Astrocyte (in vitro differentiated cells and primary cell): ENCODE data around the gene EEF2K. TPM values are rescaled to one million over a fixed set of nuclear protein-coding genes. Genes with fewer than 3 reads are reported as not detected.

Source experiments
- DNase-seq: peaks from one replicate; pipeline ENCODE4 v3.0.0-alpha.2; 2010; ENCODE audit warnings: low read depth
- FAIRE-seq: peaks from 2 replicates; lab custom pipeline; 2011; peaks lifted over from hg19 to GRCh38; lab: Jason Lieb, UNC
- H2AFZ ChIP-seq: 2 replicates; pipeline ENCODE4 v1.6.0; 2012; ENCODE audit warnings: low read depth, low read length, inconsistent platforms
- H3K27ac ChIP-seq: 2 replicates; pipeline ENCODE4 v1.5.1; 2011; ENCODE audit warnings: low read depth, low read length, inconsistent platforms
- H3K27me3 ChIP-seq: 2 replicates; pipeline ENCODE4 v1.6.0; 2011; ENCODE audit warnings: low read length, inconsistent platforms; ENCODE audit not compliant: insufficient read depth
- H3K36me3 ChIP-seq: 2 replicates; pipeline ENCODE4 v1.5.1; 2011; ENCODE audit warnings: low read length, inconsistent platforms; ENCODE audit not compliant: insufficient read depth
- H3K4me1 ChIP-seq: 2 replicates; pipeline ENCODE4 v1.5.1; 2011; ENCODE audit warnings: low read length, inconsistent platforms; ENCODE audit not compliant: insufficient read depth
- H3K4me2 ChIP-seq: 2 replicates; pipeline ENCODE4 v1.6.0; 2012; ENCODE audit warnings: low read length, inconsistent platforms
- H3K4me3 ChIP-seq: 2 replicates; pipeline ENCODE4 v1.5.1; 2011; ENCODE audit warnings: low read depth, mild to moderate bottlenecking, low read length, inconsistent platforms; ENCODE audit not compliant: insufficient read depth
- H3K79me2 ChIP-seq: 2 replicates; pipeline ENCODE4 v1.6.0; 2012; ENCODE audit warnings: mild to moderate bottlenecking, low read length, inconsistent platforms; ENCODE audit not compliant: insufficient read depth
- H3K9ac ChIP-seq: 2 replicates; pipeline ENCODE4 v1.6.0; 2012; ENCODE audit warnings: mild to moderate bottlenecking, low read length, inconsistent platforms
- H3K9me3 ChIP-seq: 2 replicates; pipeline ENCODE4 v1.5.1; 2012; ENCODE audit warnings: low read depth, mild to moderate bottlenecking, low read length, inconsistent platforms; ENCODE audit not compliant: insufficient read depth
- H4K20me1 ChIP-seq: 2 replicates; pipeline ENCODE4 v1.6.0; 2012; ENCODE audit warnings: low read length, inconsistent platforms; ENCODE audit not compliant: insufficient read depth
- H3K27ac Mint-ChIP-seq: one replicate; pipeline ENCODE4 v1.8.0; 2021; ENCODE audit warnings: mild to moderate bottlenecking, mixed read lengths; ENCODE audit not compliant: unreplicated experiment
- H3K27me3 Mint-ChIP-seq: one replicate; pipeline ENCODE4 v1.8.0; 2021; ENCODE audit warnings: low read depth, mixed read lengths; ENCODE audit not compliant: unreplicated experiment
- H3K36me3 Mint-ChIP-seq: one replicate; pipeline ENCODE4 v1.8.0; 2021; ENCODE audit warnings: low read depth, mixed read lengths; ENCODE audit not compliant: unreplicated experiment
- H3K4me1 Mint-ChIP-seq: one replicate; pipeline ENCODE4 v1.8.0; 2021; ENCODE audit warnings: low read depth, mixed read lengths; ENCODE audit not compliant: unreplicated experiment
- H3K4me3 Mint-ChIP-seq: one replicate; pipeline ENCODE4 v1.8.0; 2021; ENCODE audit warnings: mild to moderate bottlenecking, moderate library complexity, mixed read lengths; ENCODE audit not compliant: unreplicated experiment
- H3K9me3 Mint-ChIP-seq: one replicate; pipeline ENCODE4 v1.8.0; 2021; ENCODE audit warnings: mild to moderate bottlenecking, mixed read lengths; ENCODE audit not compliant: unreplicated experiment
- CTCF ChIP-seq: IDR thresholded peaks from 2 replicates; pipeline ENCODE4 v1.5.1; 2011; ENCODE audit warnings: low read depth, mild to moderate bottlenecking, inconsistent platforms, low read length, moderate library complexity; ENCODE audit not compliant: insufficient read depth
- EZH2 ChIP-seq: IDR thresholded peaks from 2 replicates; pipeline ENCODE4 v1.6.1; 2012; ENCODE audit warnings: mild to moderate bottlenecking, low read length, inconsistent platforms; ENCODE audit not compliant: insufficient read depth
- total RNA-seq: library from RNA; stranded (reverse); gene quantifications from 2 replicates; pipeline ENCODE4 v1.2.1, GENCODE V29; 2021

Gene EEF2K
- total RNA-seq, 1 donor from 2014 or later, result 20.9 TPM

GRCh38 chr16:22307838-22308237, 101.8 kb downstream of the EEF2K start:
- no peaks in the 10 kb centered on the region for H3K27me3 Mint-ChIP-seq
- H3K9me3 Mint-ChIP-seq, result no peaks in the 10 kb centered on the region
- no peak overlapping the region for H3K4me2 ChIP-seq
- no peak for FAIRE-seq
- TF ChIP-seq CTCF, result no peak
- no peak for TF ChIP-seq EZH2
- H3K4me3 Mint-ChIP-seq, result no peak overlapping the region
- H2AFZ ChIP-seq, result no peak overlapping the region
- peaks cover 22% of the 10 kb centered on the region for H3K36me3 Mint-ChIP-seq
- no peak overlapping the region for H3K27ac ChIP-seq
- H3K27ac Mint-ChIP-seq, result no peak overlapping the region
- H4K20me1 ChIP-seq, result peaks cover 21% of the 10 kb centered on the region
- H3K9me3 ChIP-seq, result no peaks in the 10 kb centered on the region
- H3K4me1 ChIP-seq, result no peaks in the 10 kb centered on the region
- peaks cover 11% of the 10 kb centered on the region for H3K79me2 ChIP-seq
- no peak for DNase-seq
- H3K4me3 ChIP-seq, result no peak overlapping the region
- H3K36me3 ChIP-seq, result peaks cover 13% of the 10 kb centered on the region
- no peaks in the 10 kb centered on the region for H3K4me1 Mint-ChIP-seq
- H3K9ac ChIP-seq, result no peak overlapping the region
- H3K27me3 ChIP-seq, result no peaks in the 10 kb centered on the region

DNA sequence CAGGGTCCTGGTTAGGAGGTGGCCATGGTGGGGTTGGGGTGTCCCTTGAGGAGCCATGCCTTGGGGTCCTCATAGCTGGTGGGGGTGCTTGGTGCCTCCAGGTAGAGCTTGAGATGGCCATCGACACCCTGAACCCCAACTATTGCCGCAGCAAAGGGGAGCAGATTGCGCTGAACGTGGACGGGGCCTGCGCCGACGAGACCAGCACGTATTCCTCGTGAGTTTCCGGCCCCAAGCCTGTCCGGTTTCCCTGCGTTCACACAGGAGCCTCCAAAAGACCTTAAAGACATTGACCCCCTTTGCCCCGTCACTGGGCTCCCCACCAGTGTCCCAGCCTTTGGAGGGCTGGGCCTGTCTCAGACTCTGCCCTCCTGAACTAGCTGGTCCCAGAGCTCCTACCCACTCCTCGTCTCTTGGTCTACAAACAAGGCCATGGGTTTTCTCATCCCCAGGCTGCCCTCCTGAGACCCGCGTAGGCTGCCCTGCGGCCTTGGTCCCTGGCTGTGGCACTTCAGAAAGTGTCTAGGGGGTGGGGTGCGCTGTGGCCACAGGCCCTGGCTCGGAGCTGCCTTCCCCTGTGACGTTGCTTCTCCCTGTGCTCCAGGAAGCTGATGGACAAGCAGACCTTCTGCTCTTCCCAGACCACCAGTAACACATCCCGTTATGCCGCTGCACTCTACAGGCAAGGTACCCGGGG, 102.9 kb downstream of the EEF2K start:
- Histone ChIP-seq H3K79me2 (peaks cover 5% of the 10 kb centered on the region), H3K9ac (no peak overlapping the region), H3K36me3 (peaks cover 14% of the 10 kb centered on the region), H4K20me1 (peaks cover 19% of the 10 kb centered on the region), H3K4me1 (no peaks in the 10 kb centered on the region), H3K4me2 (no peak overlapping the region), H3K4me3 (no peak overlapping the region), H2AFZ (no peak overlapping the region), H3K27me3 (no peaks in the 10 kb centered on the region), H3K9me3 (no peaks in the 10 kb centered on the region), H3K27ac (no peak overlapping the region)
- TF ChIP-seq EZH2 (no peak), CTCF (no peak)
- no peaks in the 10 kb centered on the region for H3K4me1 Mint-ChIP-seq
- no peak for DNase-seq
- H3K4me3 Mint-ChIP-seq, result no peak overlapping the region
- no peak for FAIRE-seq
- peaks cover 24% of the 10 kb centered on the region for H3K36me3 Mint-ChIP-seq
- no peaks in the 10 kb centered on the region for H3K9me3 Mint-ChIP-seq
- no peaks in the 10 kb centered on the region for H3K27me3 Mint-ChIP-seq
- no peak overlapping the region for H3K27ac Mint-ChIP-seq

DNA sequence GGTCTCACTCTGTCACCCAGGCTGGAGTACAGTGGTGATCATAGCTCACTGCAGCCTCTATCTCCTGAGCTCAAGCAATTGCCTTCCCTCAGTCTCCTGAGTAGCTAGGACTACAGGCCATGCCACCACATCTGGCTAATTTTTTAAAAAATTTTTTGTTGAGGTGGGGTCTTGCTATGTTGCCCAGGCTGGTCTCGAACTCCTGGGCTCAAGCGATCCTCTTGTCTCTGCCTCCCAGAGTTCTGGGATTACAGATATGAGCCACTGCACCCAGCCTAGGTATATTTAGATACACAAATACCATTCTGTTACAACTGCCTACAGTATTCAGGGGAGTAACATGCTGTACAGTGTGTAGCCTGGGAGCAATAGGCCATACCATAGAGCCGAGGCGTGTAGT, 105.4 kb downstream of the EEF2K start:
- Mint-ChIP-seq H3K27ac (no peak overlapping the region), H3K36me3 (peaks cover 27% of the 10 kb centered on the region), H3K4me1 (no peaks in the 10 kb centered on the region), H3K4me3 (no peak overlapping the region), H3K9me3 (no peaks in the 10 kb centered on the region), H3K27me3 (no peaks in the 10 kb centered on the region)
- Histone ChIP-seq H3K4me2 (no peak overlapping the region), H3K27me3 (no peaks in the 10 kb centered on the region), H4K20me1 (no peaks in the 10 kb centered on the region), H3K9ac (no peak overlapping the region), H3K4me1 (no peaks in the 10 kb centered on the region), H3K79me2 (no peaks in the 10 kb centered on the region), H3K36me3 (peaks cover 15% of the 10 kb centered on the region), H3K27ac (no peak overlapping the region), H3K9me3 (no peaks in the 10 kb centered on the region), H3K4me3 (no peak overlapping the region), H2AFZ (no peak overlapping the region)
- FAIRE-seq (no peak), DNase-seq (no peak)
- no peak for TF ChIP-seq CTCF
- no peak for TF ChIP-seq EZH2
